ENCODE data around the gene DYNC1H1.

GRCh38 chr14:102063109-102063807 is 98.9 kb downstream of the DYNC1H1 start:
- TF ChIP-seq POLR2AphosphoS5 (IDR thresholded peaks at IDR 0.05; ENCODE audit: low read depth) (no peak), JUNB (IDR thresholded peaks at IDR 0.05; ENCODE audit: unreplicated experiment) (no peak)
- TF ChIP-seq, protein P1, sequence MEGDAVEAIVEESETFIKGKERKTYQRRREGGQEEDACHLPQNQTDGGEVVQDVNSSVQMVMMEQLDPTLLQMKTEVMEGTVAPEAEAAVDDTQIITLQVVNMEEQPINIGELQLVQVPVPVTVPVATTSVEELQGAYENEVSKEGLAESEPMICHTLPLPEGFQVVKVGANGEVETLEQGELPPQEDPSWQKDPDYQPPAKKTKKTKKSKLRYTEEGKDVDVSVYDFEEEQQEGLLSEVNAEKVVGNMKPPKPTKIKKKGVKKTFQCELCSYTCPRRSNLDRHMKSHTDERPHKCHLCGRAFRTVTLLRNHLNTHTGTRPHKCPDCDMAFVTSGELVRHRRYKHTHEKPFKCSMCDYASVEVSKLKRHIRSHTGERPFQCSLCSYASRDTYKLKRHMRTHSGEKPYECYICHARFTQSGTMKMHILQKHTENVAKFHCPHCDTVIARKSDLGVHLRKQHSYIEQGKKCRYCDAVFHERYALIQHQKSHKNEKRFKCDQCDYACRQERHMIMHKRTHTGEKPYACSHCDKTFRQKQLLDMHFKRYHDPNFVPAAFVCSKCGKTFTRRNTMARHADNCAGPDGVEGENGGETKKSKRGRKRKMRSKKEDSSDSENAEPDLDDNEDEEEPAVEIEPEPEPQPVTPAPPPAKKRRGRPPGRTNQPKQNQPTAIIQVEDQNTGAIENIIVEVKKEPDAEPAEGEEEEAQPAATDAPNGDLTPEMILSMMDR (conservative IDR thresholded peaks at IDR 0.05; ENCODE audit: low read depth in 2 of 2) = peak; percentile 13 to 20; a peak in 2 of 4 replicates
